Hepatic stellate cell (primary cell): Measurements from ENCODE around the gene IGFALS.

Source experiments
- DNase-seq: peaks from one replicate; pipeline ENCODE4 v3.0.0; 2011; ENCODE audit warnings: low spot score

The IGFALS gene

GRCh38 chr16:1776672-1776955 lies 16.9 kb downstream of the IGFALS start:
- DNase-seq, result no peak

DNA sequence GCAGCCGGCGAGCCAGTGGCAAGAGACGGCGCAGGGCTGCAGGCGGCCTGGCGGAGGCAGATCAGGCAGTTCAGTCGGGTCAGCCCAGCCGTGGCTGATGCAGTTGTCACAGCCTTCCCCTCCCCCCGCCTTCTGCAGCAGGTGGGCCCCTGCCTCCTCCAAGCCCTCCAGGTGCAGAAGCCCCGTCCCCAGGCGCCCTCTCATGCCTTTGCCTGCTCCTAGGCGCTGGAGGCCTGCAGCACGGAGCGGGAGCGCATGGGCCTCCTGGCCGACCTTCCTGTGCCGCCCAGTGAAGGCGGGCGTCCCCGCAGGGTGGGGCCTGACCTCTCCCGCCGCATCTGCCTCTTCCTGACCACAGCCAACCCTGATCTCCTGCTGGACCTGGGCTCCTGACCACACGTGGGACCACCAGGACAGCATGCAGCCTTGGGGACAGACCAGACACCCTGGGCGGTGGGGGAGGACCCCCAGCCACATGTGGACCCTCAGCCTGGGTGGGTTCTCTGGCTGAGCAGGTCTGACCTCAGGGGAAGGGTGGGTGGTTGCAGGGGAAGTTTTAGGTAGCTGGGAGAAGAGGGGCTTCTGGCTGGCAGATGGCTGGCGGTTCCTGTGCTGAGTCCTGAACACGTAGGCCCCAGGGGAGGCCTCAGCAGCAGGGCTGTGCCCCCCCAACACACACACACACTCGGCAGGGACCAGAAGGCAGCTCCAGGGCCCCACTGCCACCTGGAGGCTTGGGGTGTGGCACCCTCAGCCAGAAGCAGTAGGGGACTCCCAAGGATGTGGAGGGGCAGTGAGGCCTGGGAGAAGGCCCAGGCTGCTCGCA lies 17.4 kb downstream of the IGFALS start:
- DNase-seq, result no peak

DNA sequence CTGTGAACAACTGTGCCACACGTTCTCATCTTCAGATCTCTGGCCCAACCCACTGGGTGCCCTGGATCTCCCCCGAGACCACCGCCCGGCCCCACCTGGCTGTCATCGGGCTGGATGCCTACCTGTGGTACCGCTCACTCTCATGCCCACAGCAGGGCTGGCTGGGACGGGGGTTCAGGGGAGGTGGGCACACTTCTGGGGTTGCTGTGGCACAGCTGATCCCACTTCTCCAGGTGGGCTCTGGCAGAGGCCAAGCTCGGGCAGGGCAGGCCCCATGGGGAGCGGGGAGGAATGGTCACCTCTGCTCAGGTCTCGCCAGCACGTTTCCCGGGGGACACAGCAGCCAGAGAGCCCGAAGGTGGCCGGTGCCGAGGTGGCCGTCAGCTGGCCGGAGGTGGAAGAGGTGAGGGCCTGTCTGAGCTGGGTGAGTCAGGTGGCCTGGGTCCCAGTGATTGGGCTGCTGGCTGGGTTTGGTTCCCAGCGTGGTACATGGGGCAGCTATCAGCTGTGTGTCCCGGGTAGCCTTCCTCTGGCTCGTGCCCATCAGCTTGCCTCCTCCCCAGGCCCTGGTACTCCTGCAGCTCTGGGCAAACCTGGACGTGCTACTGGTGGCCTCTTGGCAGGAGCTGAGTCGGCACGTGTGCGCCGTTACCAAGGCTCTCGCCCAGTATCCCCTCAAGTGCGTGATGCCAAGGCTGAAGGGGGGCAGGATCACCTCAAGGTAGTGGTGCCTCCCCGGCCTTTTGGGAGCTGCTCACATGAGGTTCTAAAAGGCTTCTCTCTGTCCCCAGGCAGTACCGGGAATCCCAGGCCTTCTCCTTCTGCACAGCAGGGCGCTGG lies 18.3 kb downstream of the IGFALS start:
- no peak for DNase-seq

DNA sequence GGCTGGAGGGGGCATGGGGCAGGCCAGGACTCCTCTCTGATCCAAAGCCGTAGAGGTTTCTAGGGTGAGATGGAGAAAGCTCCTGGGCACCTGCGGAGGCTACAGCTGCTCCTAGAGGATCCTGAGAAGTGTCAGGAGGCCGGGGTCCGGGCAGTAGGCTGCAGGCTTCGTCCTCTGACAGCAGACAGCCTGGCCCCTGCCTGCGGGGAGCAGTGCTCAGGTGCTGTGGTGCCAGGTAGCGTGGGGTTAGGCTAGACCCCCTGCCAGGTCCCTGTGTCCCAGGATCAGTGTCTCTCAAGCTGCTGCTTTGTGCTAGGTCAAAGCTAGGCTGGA lies 19.1 kb downstream of the IGFALS start:
- no peak for DNase-seq

- peak; percentile 61 for DNase-seq
Observed at GRCh38 chr16:1773703-1774447, 19.6 kb downstream of the IGFALS start.

DNA sequence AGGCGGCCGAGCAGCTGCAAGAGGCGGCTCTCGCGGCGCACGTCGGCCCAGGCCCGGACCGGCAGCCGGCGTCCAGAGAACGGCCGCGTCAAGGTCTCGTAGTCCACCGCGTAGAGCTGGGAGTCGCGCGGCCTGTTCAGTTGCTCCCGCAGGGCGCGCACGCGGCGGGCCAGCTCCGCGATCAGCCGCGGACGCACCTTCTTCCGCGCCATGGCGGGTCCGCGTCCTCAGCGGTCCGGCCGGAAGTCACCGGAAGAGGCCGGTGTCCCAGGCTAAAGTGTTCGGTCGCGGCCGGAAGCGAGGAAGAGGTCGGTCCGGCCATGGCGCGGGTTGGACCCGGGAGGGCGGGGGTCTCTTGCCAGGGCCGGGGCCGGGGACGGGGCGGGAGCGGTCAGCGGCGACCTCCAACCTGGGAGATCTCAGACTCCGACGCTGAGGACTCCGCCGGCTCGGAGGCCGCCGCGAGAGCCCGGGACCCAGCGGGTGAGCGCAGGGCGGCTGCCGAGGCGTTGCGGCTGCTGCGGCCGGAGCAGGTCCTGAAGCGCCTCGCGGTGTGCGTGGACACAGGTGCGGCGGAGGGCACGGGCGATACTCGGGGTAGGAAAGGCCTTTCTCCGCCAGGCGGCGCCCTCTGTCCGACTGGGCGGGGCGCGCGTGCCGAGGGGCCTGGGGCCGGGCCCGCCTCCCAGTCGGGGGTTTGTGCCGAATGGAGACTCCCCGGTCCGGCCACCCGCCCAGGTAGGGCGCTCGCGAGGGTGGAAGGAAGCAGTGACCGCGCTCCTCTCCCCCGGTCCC lies 20.4 kb downstream of the IGFALS start, which contains the start of gene MRPS34:
Gene MRPS34 (minus strand): TSS at position 227 of the 795 bp plus-strand sequence. CDS start 15 bp downstream, at position 212.
- DNase-seq, result peak; percentile 87

DNA sequence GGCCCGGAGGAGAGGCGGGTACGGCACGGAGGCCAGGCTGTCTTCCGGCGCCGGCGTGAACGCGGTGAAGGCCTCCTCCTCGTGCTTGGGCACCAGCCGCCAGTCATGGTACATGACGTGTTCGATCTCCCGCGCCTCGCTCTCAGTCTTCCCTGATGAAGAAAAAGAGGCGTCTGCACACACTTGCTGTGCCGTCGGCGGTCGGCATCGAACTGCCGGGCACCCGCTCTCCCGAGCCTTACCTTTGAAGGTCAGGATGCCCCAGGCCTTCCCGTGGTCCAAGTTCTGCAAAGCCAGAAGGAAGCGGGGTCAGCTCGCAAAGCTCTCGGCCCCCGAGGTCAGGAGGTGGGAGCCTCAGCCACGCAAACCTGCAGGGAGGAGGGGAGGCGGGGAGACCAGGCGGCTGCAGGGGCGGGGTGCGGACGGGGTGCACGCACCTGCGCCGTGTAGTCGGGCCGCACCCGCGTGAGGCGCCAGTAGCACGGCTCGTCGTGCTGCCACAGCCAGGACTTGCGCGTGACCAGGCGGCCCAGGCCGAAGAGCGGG lies 21.1 kb downstream of the IGFALS start, which contains the start of gene EME2:
Gene EME2 (plus strand): TSS at position 449 of the 546 bp plus-strand sequence. CDS start 418 bp downstream, outside the sequence.
- DNase-seq, result peak; percentile 38

DNA sequence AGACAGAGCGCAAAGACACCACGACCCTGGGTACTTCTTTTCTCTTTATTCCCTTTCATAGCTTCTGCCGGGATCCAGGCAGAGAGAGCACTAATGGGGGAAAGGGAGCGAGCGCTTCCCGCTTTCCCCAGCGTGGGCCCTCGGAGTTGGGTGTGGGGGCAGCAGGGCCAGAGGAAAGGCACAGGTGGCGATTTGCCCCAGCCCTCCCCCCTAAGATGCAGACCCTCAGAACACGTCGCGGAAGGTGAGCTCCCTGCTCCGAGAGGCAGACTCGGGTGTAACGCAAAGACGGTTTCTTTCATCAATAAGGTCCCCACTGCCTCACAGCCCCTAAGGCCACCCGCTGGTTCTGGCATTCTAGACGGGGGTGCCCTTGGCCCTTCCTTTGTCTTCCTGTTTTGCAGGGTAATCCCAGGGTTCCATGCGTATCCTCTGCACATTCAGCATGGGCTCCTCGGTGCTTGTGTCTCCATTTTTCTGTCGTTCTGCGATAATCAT lies 21.6 kb downstream of the IGFALS start:
- no peak for DNase-seq

DNA sequence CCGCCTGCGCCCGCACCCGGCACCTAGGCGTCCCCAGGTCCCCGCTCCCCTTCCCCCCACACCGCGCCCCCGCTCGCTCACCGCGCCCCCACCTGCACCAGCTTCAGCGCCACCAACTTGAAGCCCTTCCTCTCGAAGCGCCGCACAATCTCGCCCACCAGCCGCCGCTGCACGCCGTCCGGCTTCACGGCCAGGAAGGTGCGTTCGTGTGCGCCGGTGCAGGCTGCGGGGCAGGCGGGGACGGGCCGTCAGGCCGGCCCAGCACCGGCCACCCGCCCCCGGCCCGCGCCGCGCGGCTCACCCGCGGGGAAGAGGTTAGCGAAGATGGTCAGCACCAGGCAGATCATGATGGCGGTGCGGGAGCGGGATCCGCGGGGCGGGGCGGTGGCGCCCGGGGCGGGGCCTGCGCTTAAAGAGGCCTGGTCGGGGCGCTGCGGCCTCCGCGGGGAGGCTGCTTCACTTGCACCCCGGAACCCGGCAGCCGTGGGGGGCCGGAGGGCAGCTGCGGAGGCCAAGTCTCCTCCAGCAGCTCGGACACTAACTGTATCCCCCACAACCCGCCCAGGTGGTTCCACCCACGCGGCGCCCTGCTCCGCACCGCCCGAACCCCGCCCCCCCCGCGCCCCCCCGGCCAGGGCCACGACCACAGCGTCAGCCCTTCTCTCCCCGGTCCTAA lies 22.2 kb downstream of the IGFALS start, which contains the start of gene NME3:
Gene NME3 (minus strand): TSS at position 356 of the 676 bp plus-strand sequence. CDS start 9 bp downstream, at position 347.
- peak; percentile 88 for DNase-seq

DNA sequence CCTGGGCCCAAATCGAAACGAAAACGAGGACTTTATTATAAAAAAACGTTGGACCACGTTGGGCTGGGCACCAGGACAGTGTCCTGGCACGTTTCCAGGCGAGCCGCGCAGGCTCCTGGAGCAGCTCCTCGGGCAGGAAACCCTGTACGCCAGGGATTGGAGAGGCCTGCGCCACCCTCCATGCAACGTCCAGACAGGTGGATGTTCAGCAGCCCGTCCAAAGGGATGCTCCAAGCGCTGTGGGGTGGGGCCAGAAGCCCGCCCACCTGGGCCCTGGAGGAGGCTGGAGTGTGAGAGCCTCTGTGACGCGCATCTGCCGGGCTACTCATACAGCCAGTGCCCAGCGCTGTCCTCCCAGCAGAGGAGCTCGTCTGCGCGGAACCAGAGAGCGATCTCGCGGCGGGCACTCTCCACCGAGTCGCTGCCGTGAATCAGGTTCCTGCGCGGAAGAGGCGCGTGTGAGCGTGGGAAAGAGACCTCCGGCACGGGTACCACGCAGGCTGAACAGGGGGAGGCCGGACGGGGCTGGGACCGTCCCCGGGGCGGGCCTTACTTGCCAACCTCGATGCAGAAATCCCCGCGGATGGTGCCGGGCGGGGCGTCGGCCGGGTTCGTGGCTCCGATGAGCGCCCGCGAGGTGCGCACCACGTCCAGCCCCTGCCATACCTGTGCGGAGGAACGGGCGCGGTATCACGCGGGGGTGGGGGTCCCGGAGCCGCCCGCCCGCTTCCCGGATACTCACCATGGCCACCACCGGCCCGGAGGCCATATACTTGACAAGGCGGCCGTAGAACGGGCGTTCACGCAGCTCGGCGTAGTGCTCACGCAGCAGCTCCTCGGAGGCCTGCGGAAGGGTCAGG lies 22.9 kb downstream of the IGFALS start:
- peak; percentile 78 for DNase-seq

GRCh38 chr16:1769402-1770300 lies 23.9 kb downstream of the IGFALS start:
- DNase-seq, result no peak

DNA sequence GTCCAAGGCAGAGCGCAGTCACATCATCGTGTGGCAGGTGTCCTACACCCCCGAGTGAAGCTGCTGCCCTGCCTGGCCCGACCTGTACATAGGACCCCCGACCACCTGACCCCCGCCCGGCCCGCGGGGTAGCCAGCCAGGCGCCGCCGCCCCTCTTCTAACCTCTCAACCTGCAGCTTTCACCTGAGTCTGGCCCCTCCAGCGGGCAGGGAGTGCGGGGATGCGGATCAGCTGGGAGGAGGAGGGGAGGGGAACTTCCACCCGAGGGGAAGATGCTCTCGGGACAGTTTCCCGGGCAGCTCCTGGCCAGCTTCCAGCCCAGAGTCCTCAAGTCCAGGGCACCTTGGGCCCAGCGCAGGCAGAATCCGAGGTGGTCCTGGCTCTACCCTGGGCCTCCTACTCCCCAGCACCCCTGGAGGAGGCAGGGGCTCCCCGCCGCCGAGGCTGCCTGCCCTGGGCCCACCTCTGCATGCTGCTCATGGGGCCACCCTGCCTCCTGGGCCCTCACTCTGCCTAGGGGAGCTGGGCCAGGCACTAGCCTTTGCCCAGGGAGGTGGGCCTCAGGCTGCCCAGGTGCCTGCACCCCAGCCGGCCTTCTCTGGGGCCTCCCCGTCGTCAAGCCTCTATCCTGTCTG lies 24.6 kb downstream of the IGFALS start:
- DNase-seq, result no peak

DNA sequence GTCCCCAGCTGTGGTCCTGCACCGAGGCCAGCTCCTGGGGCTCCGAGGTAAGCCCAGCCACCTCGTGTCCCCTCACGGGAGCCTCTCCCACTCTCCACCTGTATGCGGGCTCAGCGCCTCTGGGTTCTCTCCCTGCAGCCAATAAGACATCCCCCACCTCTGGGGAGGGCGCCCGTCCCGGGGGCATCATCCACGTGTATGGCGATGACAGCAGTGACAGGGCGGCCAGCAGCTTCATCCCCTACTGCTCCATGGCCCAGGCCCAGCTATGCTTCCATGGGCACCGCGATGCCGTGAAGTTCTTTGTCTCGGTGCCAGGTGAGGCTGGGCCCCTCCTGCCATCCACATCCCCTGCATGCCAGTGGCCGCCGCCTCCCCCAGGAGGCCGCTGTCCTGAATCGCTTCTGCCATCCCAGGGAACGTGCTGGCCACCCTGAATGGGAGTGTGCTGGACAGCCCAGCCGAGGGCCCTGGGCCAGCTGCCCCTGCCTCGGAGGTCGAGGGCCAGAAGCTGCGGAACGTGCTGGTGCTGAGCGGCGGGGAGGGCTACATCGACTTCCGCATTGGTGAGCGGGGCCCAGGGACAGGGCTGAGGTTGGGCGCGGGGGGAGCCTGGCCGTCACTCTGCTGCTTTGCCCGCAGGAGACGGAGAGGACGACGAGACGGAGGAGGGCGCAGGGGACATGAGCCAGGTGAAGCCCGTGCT lies 25.3 kb downstream of the IGFALS start:
- no peak for DNase-seq

DNA sequence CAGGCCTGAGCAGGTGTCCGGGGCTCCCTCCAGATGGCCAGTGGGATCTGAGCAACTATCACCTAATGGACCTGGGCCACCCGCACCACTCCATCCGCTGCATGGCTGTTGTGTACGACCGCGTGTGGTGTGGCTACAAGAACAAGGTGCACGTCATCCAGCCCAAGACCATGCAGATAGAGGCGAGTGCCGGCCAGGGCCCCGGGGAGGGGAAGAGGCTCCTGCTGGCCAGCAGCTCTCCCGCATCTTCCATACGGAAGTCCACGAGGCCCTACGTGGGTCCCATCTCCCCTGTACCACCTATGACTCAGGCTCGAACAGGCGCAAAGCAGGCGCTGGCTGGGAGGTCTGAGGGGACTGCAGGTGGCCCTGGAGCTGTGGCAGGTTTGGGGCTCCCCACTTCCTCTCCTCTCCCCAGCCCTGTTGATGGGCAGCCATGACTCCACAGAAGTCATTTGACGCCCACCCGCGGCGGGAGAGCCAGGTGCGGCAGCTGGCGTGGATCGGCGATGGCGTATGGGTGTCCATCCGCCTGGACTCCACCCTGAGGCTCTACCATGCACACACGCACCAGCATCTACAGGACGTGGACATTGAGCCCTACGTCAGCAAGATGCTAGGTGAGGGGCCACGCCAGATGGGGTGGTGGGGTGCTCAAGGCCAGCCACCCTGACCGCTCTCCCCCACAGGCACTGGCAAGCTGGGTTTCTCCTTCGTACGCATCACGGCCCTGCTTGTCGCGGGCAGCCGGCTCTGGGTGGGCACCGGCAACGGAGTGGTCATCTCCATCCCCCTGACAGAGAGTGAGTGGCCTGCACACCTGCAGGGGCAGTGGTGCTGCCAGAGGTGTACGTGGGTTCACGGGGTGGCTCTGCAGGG lies 26.1 kb downstream of the IGFALS start:
- DNase-seq, result no peak

- no peak for DNase-seq
Observed at GRCh38 chr16:1766701-1767100, 26.8 kb downstream of the IGFALS start.

GRCh38 chr16:1766231-1766630 lies 27.3 kb downstream of the IGFALS start:
- no peak for DNase-seq
